Measurements from ENCODE around the gene HPS1.
A peak's percentile ranks its signal among the peaks of the same experiment; 100 is the strongest.

The HPS1 gene

DNA sequence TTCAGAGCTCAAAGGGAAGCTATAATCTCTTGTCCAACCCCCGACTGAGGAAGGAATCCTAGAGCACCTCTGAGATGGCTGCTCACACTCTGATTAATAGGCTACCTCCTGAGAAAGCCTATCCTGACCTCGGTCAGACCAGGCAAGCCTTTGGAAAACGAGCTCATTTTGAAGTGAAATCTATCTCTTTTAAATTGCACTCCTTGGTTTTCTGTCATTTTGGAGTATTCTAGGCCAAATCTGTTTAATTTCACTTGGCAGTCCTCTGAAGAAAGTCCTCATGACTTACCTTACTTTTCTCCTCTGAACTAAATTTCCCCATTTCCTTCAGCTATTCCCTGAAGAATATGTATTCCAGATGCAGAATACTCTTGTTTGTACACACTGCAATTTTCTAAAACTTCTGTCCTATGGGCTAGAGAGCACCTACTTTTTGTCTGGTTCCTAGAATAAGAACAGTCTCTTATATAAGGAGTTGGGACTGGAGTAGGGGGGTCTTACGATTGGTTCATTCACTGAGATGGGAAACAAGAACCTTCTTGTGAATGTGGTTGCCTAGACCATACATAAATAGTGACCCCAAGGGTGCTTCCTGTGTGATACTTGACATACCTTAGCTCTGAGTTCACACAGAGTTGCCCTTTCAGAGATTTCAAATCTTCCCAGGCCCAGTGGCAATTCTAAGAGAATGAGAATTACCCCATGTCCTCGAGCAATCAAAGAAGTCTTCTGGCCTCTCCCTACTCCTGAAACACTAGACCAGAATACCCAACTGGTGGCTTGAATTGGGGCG, 31.9 kb upstream of the HPS1 start:
- no peaks in the 10 kb centered on the region for H3K9me3 ChIP-seq (ENCODE audit: control insufficient read depth in 1 of 2, low read length in 2 of 2)

DNA sequence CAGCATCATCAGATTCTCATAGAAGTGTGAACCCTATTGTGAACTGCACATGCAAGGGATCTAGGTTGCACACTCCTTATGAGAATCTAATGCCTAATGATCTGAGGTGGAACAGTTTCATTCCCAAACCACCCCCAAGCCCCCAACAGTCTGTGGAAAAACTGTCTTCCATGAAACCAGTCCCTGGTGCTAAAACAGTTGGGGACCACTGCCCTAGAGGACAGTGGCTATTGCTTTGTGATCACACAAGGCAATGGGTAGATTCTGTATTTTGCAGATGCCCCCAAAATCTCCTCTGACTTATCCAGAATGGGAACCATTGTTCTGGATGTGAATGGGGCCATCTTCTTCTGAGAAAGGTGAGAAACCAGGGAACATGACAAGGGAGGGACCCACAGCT, 31.1 kb upstream of the HPS1 start:
- no peaks in the 10 kb centered on the region for H3K9me3 ChIP-seq (ENCODE audit: control insufficient read depth in 1 of 2, low read length in 2 of 2)
- H3K36me3 ChIP-seq (ENCODE audit: control insufficient read depth in 1 of 2, insufficient read depth in 2 of 2, low read length in 2 of 2): no peaks in the 10 kb centered on the region
- H3K27ac ChIP-seq (ENCODE audit: low read depth, low read length): no peak overlapping the region
- H3K4me1 ChIP-seq (ENCODE audit: control insufficient read depth in 1 of 2, insufficient read depth in 2 of 2, low read length in 2 of 2): no peaks in the 10 kb centered on the region
- no peak overlapping the region for H3K9ac ChIP-seq (ENCODE audit: low read depth in 1 of 2, low read length in 2 of 2)
- H3K27me3 ChIP-seq (ENCODE audit: control insufficient read depth in 1 of 2, insufficient read depth in 2 of 2, low read length in 2 of 2): no peaks in the 10 kb centered on the region
- H3K4me3 ChIP-seq (ENCODE audit: low read depth in 1 of 2, low read length in 2 of 2): no peak overlapping the region

More for the DNA sequence above, 31.9 kb upstream of the HPS1 start:
- Histone ChIP-seq H3K4me3 (ENCODE audit: low read depth in 1 of 2, low read length in 2 of 2) (no peak overlapping the region), H3K4me1 (ENCODE audit: control insufficient read depth in 1 of 2, insufficient read depth in 2 of 2, low read length in 2 of 2) (no peaks in the 10 kb centered on the region), H3K27me3 (ENCODE audit: control insufficient read depth in 1 of 2, insufficient read depth in 2 of 2, low read length in 2 of 2) (no peaks in the 10 kb centered on the region), H3K9ac (ENCODE audit: low read depth in 1 of 2, low read length in 2 of 2) (no peak overlapping the region), H3K36me3 (ENCODE audit: control insufficient read depth in 1 of 2, insufficient read depth in 2 of 2, low read length in 2 of 2) (no peaks in the 10 kb centered on the region), H3K27ac (ENCODE audit: low read depth, low read length) (no peak overlapping the region)

DNA sequence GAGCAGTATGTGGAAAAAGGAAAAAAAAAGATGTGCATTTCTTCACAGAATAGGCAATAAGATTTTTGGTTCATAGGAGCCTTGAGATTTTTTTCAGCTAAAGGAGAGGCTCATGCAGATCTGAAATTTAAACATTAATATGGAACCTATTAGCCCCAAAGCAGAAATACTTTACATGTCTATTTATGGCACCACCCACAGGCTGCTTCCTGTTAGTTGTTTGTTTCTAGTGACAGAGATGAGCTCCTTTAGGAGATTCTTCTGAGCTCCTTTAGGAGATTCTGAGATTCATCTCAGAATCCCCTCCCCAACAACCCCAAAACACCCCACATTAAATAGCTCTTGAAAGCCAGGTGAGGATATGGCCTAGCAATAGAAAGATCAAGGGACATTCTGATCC, 27.9 kb upstream of the HPS1 start:
- no peak overlapping the region for H3K4me3 ChIP-seq (ENCODE audit: low read depth in 1 of 2, low read length in 2 of 2)
- no peaks in the 10 kb centered on the region for H3K4me1 ChIP-seq (ENCODE audit: control insufficient read depth in 1 of 2, insufficient read depth in 2 of 2, low read length in 2 of 2)
- no peak overlapping the region for H3K27ac ChIP-seq (ENCODE audit: low read depth, low read length)
- H3K9me3 ChIP-seq (ENCODE audit: control insufficient read depth in 1 of 2, low read length in 2 of 2): no peaks in the 10 kb centered on the region
- no peak overlapping the region for H3K9ac ChIP-seq (ENCODE audit: low read depth in 1 of 2, low read length in 2 of 2)
- H3K27me3 ChIP-seq (ENCODE audit: control insufficient read depth in 1 of 2, insufficient read depth in 2 of 2, low read length in 2 of 2): peaks cover 0 to 4% of the 10 kb centered on the region in 2 donors
- no peaks in the 10 kb centered on the region for H3K36me3 ChIP-seq (ENCODE audit: control insufficient read depth in 1 of 2, insufficient read depth in 2 of 2, low read length in 2 of 2)

DNA sequence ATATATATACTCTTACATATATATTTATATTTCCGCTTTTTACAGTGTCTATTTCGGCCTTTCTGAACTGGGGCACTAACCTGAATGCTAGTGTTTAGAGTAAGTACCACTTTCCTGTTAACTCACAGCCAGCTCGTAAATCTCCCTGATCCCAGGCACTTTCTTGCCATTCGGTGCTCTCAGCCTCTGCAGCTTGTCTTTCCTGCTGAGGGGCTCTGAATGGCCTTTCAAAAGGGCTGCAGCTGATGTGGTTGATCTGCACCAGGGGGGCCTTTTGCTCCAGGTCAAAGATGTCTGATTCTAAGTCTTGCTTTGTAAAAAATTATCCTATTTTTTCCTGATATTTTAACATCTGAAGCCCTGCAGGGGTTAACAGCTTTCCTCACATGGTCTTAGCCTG, 25.5 kb upstream of the HPS1 start:
- no peak overlapping the region for H3K4me3 ChIP-seq (ENCODE audit: low read depth in 1 of 2, low read length in 2 of 2)
- no peak overlapping the region for H3K27ac ChIP-seq (ENCODE audit: low read depth, low read length)
- no peak overlapping the region for H3K9ac ChIP-seq (ENCODE audit: low read depth in 1 of 2, low read length in 2 of 2)

DNA sequence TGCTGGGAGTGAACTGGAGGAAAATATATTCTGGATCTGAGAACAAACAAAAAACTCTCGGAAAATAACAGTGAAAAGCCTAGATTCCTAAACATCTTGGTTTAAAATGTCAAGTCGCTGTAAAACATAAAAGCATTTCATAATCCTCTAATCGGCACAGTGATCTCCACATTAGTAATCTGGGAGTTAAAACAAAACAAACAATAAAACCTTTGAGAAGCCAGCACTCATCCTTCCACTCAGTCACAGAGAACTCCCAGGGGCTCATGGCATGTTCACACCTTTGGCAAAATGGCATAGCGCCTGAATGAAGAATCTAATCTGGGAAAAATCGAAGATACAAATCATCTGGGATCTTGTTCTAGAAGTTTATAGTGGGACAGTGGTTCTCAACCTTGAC, 24.1 kb upstream of the HPS1 start:
- Histone ChIP-seq H3K4me3 (ENCODE audit: low read depth in 1 of 2, low read length in 2 of 2) (no peak overlapping the region), H3K9ac (ENCODE audit: low read depth in 1 of 2, low read length in 2 of 2) (no peak overlapping the region), H3K27ac (ENCODE audit: low read depth, low read length) (no peak overlapping the region), H3K27me3 (ENCODE audit: control insufficient read depth in 1 of 2, insufficient read depth in 2 of 2, low read length in 2 of 2) (peaks cover 0 to 4% of the 10 kb centered on the region in 2 donors), H3K9me3 (ENCODE audit: control insufficient read depth in 1 of 2, low read length in 2 of 2) (no peaks in the 10 kb centered on the region), H3K36me3 (ENCODE audit: control insufficient read depth in 1 of 2, insufficient read depth in 2 of 2, low read length in 2 of 2) (no peaks in the 10 kb centered on the region), H3K4me1 (ENCODE audit: control insufficient read depth in 1 of 2, insufficient read depth in 2 of 2, low read length in 2 of 2) (peaks cover 0 to 4% of the 10 kb centered on the region in 2 donors)

More for the DNA sequence above, 25.5 kb upstream of the HPS1 start:
- Histone ChIP-seq H3K36me3 (ENCODE audit: control insufficient read depth in 1 of 2, insufficient read depth in 2 of 2, low read length in 2 of 2) (no peaks in the 10 kb centered on the region), H3K4me1 (ENCODE audit: control insufficient read depth in 1 of 2, insufficient read depth in 2 of 2, low read length in 2 of 2) (peaks cover 0 to 4% of the 10 kb centered on the region in 2 donors), H3K9me3 (ENCODE audit: control insufficient read depth in 1 of 2, low read length in 2 of 2) (no peaks in the 10 kb centered on the region), H3K27me3 (ENCODE audit: control insufficient read depth in 1 of 2, insufficient read depth in 2 of 2, low read length in 2 of 2) (peaks cover 0 to 4% of the 10 kb centered on the region in 2 donors)

DNA sequence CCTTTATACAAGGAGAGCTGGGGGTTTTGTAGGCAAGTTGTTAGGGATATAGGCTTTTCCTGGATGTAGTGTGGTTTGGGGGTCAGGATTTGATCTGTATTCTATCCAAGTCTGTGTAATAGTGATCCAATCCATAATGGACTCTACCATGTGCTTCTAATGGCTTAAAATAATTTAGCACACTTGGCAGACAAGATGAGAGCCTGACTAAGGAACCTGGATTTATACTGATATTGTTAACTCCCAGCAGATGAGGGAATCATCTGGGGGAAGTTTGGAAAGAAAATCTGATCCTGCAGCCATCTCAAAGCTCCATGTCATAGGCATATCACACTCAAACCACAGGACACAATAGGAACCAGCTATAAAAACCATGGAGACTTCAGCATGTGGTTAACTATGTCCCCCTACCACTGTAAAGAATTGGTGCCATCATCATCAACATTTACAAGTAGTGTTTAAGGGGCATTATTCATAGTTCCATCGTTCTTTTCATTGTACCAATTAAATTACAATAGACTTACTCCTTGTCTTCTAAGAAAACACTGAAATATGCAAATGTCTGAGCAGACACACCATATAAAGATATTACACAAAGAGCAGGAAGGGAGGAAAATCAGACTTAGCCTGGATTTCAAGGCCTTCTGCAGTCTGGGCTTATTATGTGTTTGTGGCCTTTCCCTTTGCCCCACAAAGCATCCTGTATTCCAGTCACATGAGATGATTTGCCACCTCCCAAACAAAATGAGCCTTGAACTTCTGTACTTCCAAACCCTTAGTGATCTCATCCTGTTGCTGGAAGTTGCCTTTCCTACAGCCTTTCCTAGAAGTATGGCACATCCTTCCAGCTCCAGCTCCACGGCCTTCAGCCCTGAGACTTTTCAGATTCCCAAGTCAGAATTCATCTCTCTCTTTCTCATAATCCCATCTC, 22.5 kb upstream of the HPS1 start:
- H3K27me3 ChIP-seq (ENCODE audit: control insufficient read depth in 1 of 2, insufficient read depth in 2 of 2, low read length in 2 of 2): peaks cover 0 to 4% of the 10 kb centered on the region in 2 donors
- peaks cover 0 to 4% of the 10 kb centered on the region in 2 donors for H3K4me1 ChIP-seq (ENCODE audit: control insufficient read depth in 1 of 2, insufficient read depth in 2 of 2, low read length in 2 of 2)
- no peak overlapping the region for H3K27ac ChIP-seq (ENCODE audit: low read depth, low read length)
- H3K9me3 ChIP-seq (ENCODE audit: control insufficient read depth in 1 of 2, low read length in 2 of 2): no peaks in the 10 kb centered on the region
- H3K9ac ChIP-seq (ENCODE audit: low read depth in 1 of 2, low read length in 2 of 2): no peak overlapping the region
- H3K36me3 ChIP-seq (ENCODE audit: control insufficient read depth in 1 of 2, insufficient read depth in 2 of 2, low read length in 2 of 2): no peaks in the 10 kb centered on the region
- no peak overlapping the region for H3K4me3 ChIP-seq (ENCODE audit: low read depth in 1 of 2, low read length in 2 of 2)

DNA sequence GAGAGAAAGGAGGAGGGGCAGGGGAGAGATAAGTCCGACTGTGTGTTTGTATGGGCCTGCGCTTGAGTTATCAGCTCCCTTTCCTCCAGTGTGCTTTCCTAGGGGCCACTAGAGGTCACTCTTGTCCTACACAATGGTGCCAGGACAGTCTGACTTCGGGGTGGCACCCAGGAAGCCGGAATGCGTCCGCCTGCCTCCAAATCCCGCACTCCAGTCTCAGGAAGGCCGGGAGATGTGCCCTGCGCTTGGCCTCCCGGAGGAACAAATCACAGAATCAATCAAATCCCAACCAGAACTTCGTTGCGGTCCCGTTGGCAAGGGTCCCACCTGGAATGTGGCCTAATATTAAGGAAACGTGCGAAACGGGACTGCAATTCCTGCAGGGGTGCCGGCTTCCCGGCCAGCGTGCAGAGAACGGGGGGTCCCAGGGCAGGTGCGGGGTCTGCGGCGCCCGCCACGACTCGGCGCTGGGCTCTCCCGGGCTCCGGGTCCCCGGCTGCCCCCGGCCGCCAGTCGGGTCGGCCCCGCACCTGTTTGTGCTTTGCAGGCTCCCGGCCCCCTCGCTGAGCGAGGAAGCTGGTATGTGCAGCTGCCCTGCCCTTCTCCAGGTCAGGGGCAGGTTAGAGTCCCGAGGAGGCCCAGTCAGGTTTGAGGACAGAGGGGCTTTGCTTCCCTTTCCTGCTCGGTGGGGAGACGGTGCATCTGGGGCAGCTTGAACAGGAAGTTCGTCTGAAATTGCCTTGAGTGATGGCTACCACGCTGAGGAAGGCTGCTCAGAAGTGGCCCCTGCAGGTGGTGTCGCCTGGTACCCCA, 21.0 kb upstream of the HPS1 start:
- Histone ChIP-seq H3K27me3 (ENCODE audit: control insufficient read depth in 1 of 2, insufficient read depth in 2 of 2, low read length in 2 of 2) (peaks cover 0 to 4% of the 10 kb centered on the region in 2 donors), H3K4me1 (ENCODE audit: control insufficient read depth in 1 of 2, insufficient read depth in 2 of 2, low read length in 2 of 2) (peaks cover 0 to 4% of the 10 kb centered on the region in 2 donors), H3K36me3 (ENCODE audit: control insufficient read depth in 1 of 2, insufficient read depth in 2 of 2, low read length in 2 of 2) (no peaks in the 10 kb centered on the region), H3K27ac (ENCODE audit: low read depth, low read length) (no peak overlapping the region), H3K4me3 (ENCODE audit: low read depth in 1 of 2, low read length in 2 of 2) (peak overlapping the region; percentile 69 to 81), H3K9ac (ENCODE audit: low read depth in 1 of 2, low read length in 2 of 2) (peak overlapping the region; percentile 40 to 79), H3K9me3 (ENCODE audit: control insufficient read depth in 1 of 2, low read length in 2 of 2) (no peaks in the 10 kb centered on the region)

DNA sequence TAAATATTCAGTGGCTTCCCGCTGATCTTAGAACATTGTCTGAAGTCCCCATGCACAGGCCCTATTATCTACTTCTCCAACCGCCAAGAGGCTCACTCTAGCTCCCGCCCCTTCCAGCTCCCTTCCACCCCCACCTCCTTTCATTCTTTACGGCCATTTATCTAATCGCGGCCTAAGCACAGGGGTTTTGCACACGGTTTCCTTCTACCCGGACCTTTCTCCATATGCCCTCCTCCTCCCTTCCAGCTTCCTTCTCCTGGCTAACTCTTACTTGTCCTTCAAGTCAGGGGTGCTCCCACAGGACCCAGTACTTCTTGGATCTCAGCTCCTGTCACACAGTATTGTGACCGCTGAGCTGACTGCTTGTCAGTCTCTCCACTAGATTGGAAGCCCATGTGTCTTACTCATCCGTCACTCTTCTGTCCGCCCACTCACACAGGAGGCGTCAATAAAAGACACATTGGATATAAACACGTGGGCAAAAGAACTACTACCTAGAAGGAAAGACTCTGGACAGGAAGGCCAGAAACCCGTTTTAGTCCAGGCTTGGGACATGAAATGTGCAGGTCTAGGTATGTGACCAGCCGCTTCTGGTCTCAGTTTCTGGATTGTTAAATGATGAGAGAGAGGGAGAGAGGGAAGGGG, 20.2 kb upstream of the HPS1 start:
- no peak overlapping the region for H3K27ac ChIP-seq (ENCODE audit: low read depth, low read length)
- peaks cover 0 to 4% of the 10 kb centered on the region in 2 donors for H3K4me1 ChIP-seq (ENCODE audit: control insufficient read depth in 1 of 2, insufficient read depth in 2 of 2, low read length in 2 of 2)
- H3K9me3 ChIP-seq (ENCODE audit: control insufficient read depth in 1 of 2, low read length in 2 of 2): no peaks in the 10 kb centered on the region
- H3K4me3 ChIP-seq (ENCODE audit: low read depth in 1 of 2, low read length in 2 of 2): no peak overlapping the region
- H3K27me3 ChIP-seq (ENCODE audit: control insufficient read depth in 1 of 2, insufficient read depth in 2 of 2, low read length in 2 of 2): peaks cover 0 to 4% of the 10 kb centered on the region in 2 donors
- H3K9ac ChIP-seq (ENCODE audit: low read depth in 1 of 2, low read length in 2 of 2): no peak overlapping the region
- H3K36me3 ChIP-seq (ENCODE audit: control insufficient read depth in 1 of 2, insufficient read depth in 2 of 2, low read length in 2 of 2): no peaks in the 10 kb centered on the region

DNA sequence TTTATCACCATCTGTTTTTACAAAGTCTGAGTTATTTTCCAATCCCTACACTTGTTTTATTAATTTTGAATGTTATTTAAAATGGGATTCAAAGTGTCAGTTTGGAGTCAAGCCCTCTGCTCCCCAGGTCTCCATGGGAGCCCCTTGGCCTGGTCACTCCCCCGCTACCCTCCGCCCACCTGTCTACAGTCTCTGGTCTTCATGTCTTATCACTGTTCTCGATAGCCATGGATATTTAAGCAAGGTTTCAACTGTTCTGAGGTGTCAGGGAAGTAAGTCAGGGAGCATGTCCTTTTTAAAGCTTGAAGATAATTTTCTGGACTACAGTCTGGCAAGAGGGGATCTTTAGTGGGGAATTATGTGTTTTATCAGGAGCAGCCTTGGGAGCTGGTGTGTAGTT, 19.1 kb upstream of the HPS1 start:
- H3K27ac ChIP-seq (ENCODE audit: low read depth, low read length): no peak overlapping the region
- peaks cover 2 to 10% of the 10 kb centered on the region in 2 donors for H3K4me1 ChIP-seq (ENCODE audit: control insufficient read depth in 1 of 2, insufficient read depth in 2 of 2, low read length in 2 of 2)
- H3K27me3 ChIP-seq (ENCODE audit: control insufficient read depth in 1 of 2, insufficient read depth in 2 of 2, low read length in 2 of 2): peaks cover 0 to 4% of the 10 kb centered on the region in 2 donors
- no peaks in the 10 kb centered on the region for H3K9me3 ChIP-seq (ENCODE audit: control insufficient read depth in 1 of 2, low read length in 2 of 2)
- no peaks in the 10 kb centered on the region for H3K36me3 ChIP-seq (ENCODE audit: control insufficient read depth in 1 of 2, insufficient read depth in 2 of 2, low read length in 2 of 2)
- no peak overlapping the region for H3K4me3 ChIP-seq (ENCODE audit: low read depth in 1 of 2, low read length in 2 of 2)
- no peak overlapping the region for H3K9ac ChIP-seq (ENCODE audit: low read depth in 1 of 2, low read length in 2 of 2)
